NB4 (cell line): ENCODE results near the gene FBP1.

Source experiments
- CTCF ChIP-seq: IDR thresholded peaks from one replicate; pipeline ENCODE4 v1.5.1; 2012; ENCODE audit warnings: low read depth, low read length
- POLR2A ChIP-seq: IDR thresholded peaks from 2 replicates; pipeline ENCODE4 v1.6.1; 2011; ENCODE audit warnings: mild to moderate bottlenecking; ENCODE audit not compliant: insufficient read length; ENCODE audit errors: extremely low read depth

DNA sequence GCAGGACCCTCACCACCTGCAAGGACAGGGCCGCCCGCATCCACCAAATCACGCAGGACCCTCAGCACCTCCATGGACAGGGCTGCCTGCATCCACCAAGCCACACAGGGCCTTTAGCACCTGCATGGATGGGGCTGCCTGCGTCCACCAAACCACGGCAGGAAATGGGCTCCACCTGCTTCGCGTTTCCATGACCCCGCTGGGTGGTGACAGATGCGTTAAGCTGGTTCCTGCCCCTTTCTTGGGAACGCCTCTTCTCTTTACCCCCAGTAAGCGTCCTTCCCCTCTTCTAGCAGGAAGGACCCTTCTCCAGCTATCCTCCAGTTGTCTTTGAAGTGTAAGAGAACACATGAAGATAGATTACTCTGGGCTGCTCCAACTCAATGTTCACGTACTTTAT lies 13.5 kb downstream of the FBP1 start:
- TF ChIP-seq CTCF (no peak), POLR2A (no peak)
